Natural killer cell (primary cell): Measurements from ENCODE around the gene USP30. TPM values are rescaled to one million over a fixed set of nuclear protein-coding genes. Genes with fewer than 3 reads are reported as not detected.

Experiments used
- ATAC-seq, 3 donors: fragments of 150-1000 bp in 2 of 3; fragments of 200-7000 bp in 1 of 3; cut with Tn5 transposase; 1 replicate in 1 of 3; 2 replicates in 2 of 3; pipeline ENCODE4 v1.10.0; 2021; ENCODE audit warnings: mild to moderate bottlenecking in 2 of 3, moderate library complexity in 2 of 3
- DNase-seq, 2 donors: peaks; one replicate each; pipeline versions ENCODE4 v3.0.0 to v3.0.0-alpha.2; 2013 to 2021; ENCODE audit warnings: mixed read lengths in 1 of 2
- H3K27ac ChIP-seq: one replicate; pipeline ENCODE4 v1.5.1; 2013; ENCODE audit warnings: mild to moderate bottlenecking, low read length
- H3K27me3 ChIP-seq: one replicate; pipeline ENCODE4 v1.6.1; 2013; ENCODE audit warnings: low read length; ENCODE audit not compliant: control insufficient read depth, insufficient read depth
- H3K36me3 ChIP-seq: one replicate; pipeline ENCODE4 v1.6.1; 2013; ENCODE audit warnings: low read length; ENCODE audit not compliant: control insufficient read depth, insufficient read depth
- H3K4me1 ChIP-seq: one replicate; pipeline ENCODE4 v1.6.1; 2013; ENCODE audit warnings: low read length; ENCODE audit not compliant: control insufficient read depth, insufficient read depth
- H3K4me3 ChIP-seq: one replicate; pipeline ENCODE4 v1.5.1; 2013; ENCODE audit warnings: low read length
- H3K9me3 ChIP-seq: one replicate; pipeline ENCODE4 v1.6.1; 2013; ENCODE audit warnings: low read length; ENCODE audit not compliant: control insufficient read depth, insufficient read depth
- H3K27ac Mint-ChIP-seq, 2 donors: one replicate each; pipeline ENCODE4 v1.8.0; 2022; ENCODE audit warnings: mild to moderate bottlenecking in 2 of 2, mixed read lengths in 2 of 2, moderate library complexity in 1 of 2
- H3K27me3 Mint-ChIP-seq, 2 donors: one replicate each; pipeline ENCODE4 v1.8.0; 2022; ENCODE audit warnings: low read depth in 2 of 2, mixed read lengths in 2 of 2
- H3K36me3 Mint-ChIP-seq: one replicate; pipeline ENCODE4 v1.8.0; 2022; ENCODE audit warnings: mixed read lengths
- H3K4me1 Mint-ChIP-seq, 2 donors: one replicate each; pipeline ENCODE4 v1.8.0; 2022; ENCODE audit warnings: mixed read lengths in 2 of 2
- H3K4me3 Mint-ChIP-seq: one replicate; pipeline ENCODE4 v1.8.0; 2022; ENCODE audit warnings: mild to moderate bottlenecking, moderate library complexity, mixed read lengths
- H3K9me3 Mint-ChIP-seq, 2 donors: one replicate each; pipeline ENCODE4 v1.8.0; 2022; ENCODE audit warnings: mixed read lengths in 2 of 2
- CTCF ChIP-seq: fragments of 200-600 bp; IDR thresholded peaks from one replicate; pipeline ENCODE4 v1.8.0; 2022; ENCODE audit warnings: antibody characterized with exemption
- WGBS: methylation state at CpG from one replicate; pipeline ENCODE4 v1.1.7; 2013; ENCODE audit warnings: missing lambda C conversion rate; ENCODE audit not compliant: insufficient coverage; 5-methylcytosine and 5-hydroxymethylcytosine counted together
- intact Hi-C: fragments of 100-400 bp; cut with micrococcal nuclease; formaldehyde crosslinking; loops from one replicate; pipeline ENCODE4 v1.14.2; 2022
- total RNA-seq, 4 donors: library from RNA; stranded (reverse); fragments of 120-200 nt in 1 of 4; gene quantifications; one replicate each; pipeline versions ENCODE4 v1.2.3 to v1.2.4, GENCODE V29; 2013 to 2022

Gene USP30
- total RNA-seq, 3 donors from 2014 or later (not counting 1 experiment from before 2014, with no cell fraction given): 18.4 to 20.8 (median 20.1) TPM

GRCh38 chr12:109033239-109034196 is 18.9 kb upstream of the USP30 start:
- ATAC-seq (no peak), DNase-seq (no peak)
- H3K4me1 ChIP-seq: no peaks in the 10 kb centered on the region
- H3K27ac ChIP-seq: no peak overlapping the region
- H3K36me3 ChIP-seq: no peaks in the 10 kb centered on the region
- Mint-ChIP-seq H3K27me3 (peaks cover 15 to 46% of the 10 kb centered on the region in 2 donors), H3K27ac (no peak overlapping the region), H3K4me1 (no peaks in the 10 kb centered on the region), H3K9me3 (peaks cover 5 to 9% of the 10 kb centered on the region in 2 donors), H3K4me3 (no peak overlapping the region), H3K36me3 (peaks cover 16% of the 10 kb centered on the region)
- no peak for TF ChIP-seq CTCF
- H3K4me3 ChIP-seq: no peak overlapping the region
- peaks cover 2% of the 10 kb centered on the region for H3K27me3 ChIP-seq
- WGBS: 73% methylated on average over 6 of the region's 7 CpGs
- intact Hi-C loops: no loop called here
- H3K9me3 ChIP-seq: peaks cover 4% of the 10 kb centered on the region

GRCh38 chr12:109036975-109037374 is 15.4 kb upstream of the USP30 start:
- WGBS: no CpG with 5 or more reads among the region's 1 CpG
- intact Hi-C loops: no loop called here
- Histone ChIP-seq H3K4me3 (no peak overlapping the region), H3K27ac (no peak overlapping the region), H3K4me1 (no peaks in the 10 kb centered on the region), H3K36me3 (no peaks in the 10 kb centered on the region), H3K27me3 (peaks cover 6% of the 10 kb centered on the region), H3K9me3 (peaks cover 9% of the 10 kb centered on the region)
- DNase-seq (no peak), ATAC-seq (no peak)
- Mint-ChIP-seq H3K27me3 (peaks cover 4 to 48% of the 10 kb centered on the region in 2 donors), H3K36me3 (peaks cover 23% of the 10 kb centered on the region), H3K4me3 (no peak overlapping the region), H3K27ac (no peak overlapping the region), H3K4me1 (no peaks in the 10 kb centered on the region), H3K9me3 (peaks cover 5 to 9% of the 10 kb centered on the region in 2 donors)
- no peak for TF ChIP-seq CTCF

GRCh38 chr12:109044241-109044640 is 8.1 kb upstream of the USP30 start:
- WGBS: 89% methylated on average over 5 of the region's 5 CpGs
- DNase-seq: no peak
- no peak overlapping the region for H3K27ac Mint-ChIP-seq
- no peak overlapping the region for H3K4me3 Mint-ChIP-seq
- no peak overlapping the region for H3K27ac ChIP-seq
- H3K36me3 ChIP-seq: no peaks in the 10 kb centered on the region
- no peaks in the 10 kb centered on the region for H3K9me3 Mint-ChIP-seq
- H3K36me3 Mint-ChIP-seq: no peaks in the 10 kb centered on the region
- no peaks in the 10 kb centered on the region for H3K4me1 Mint-ChIP-seq
- no peak overlapping the region for H3K4me3 ChIP-seq
- intact Hi-C loops: no loop called here
- H3K27me3 ChIP-seq: peaks cover 15% of the 10 kb centered on the region
- H3K27me3 Mint-ChIP-seq: peaks cover 20 to 34% of the 10 kb centered on the region in 2 donors
- H3K4me1 ChIP-seq: no peaks in the 10 kb centered on the region
- H3K9me3 ChIP-seq: peaks cover 5% of the 10 kb centered on the region
- no peak for TF ChIP-seq CTCF
- no peak for ATAC-seq
